Measurements from ENCODE around the gene GSE1. TPM values are rescaled to one million over a fixed set of nuclear protein-coding genes. Genes with fewer than 3 reads are reported as not detected.

Gene GSE1
- total RNA-seq, 1 experiment from 2014 or later = 42.7 TPM

DNA sequence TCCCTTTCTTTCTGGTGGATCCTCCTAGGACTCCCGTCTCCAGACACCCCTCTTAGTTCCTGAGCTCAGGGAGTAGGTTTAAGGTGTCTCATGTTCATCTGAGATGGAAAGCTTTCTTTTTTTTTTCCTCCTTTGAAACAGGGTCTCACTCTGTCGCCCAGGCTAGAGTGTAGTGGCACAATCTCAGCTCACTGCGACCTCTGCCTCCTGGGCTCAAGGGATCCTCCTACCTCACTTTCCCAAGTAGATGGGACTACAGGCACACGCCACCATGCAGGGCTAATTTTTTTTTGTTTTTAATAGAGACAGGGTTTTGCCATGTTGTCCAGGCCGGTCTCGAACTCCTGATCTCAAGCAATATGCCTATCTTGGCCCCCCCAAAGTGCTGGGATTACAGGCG lies 3.6 kb upstream of the GSE1 start:
- no peaks in the 10 kb centered on the region; the same call in 1 of the 2 replicates for H3K36me3 ChIP-seq
- DNase-seq (ENCODE audit: low read depth in 1 of 2, low spot score in 2 of 2) = no peak
- H3K4me1 ChIP-seq (replicated peaks) = peaks cover 61% of the 10 kb centered on the region
- H3K27ac ChIP-seq = no peak overlapping the region
- no peaks in the 10 kb centered on the region; the same call in 1 of the 2 replicates for H3K9me3 ChIP-seq (replicated peaks)
- no peaks in the 10 kb centered on the region for H3K27me3 ChIP-seq (replicated peaks)
- H3K4me3 ChIP-seq = no peak overlapping the region

DNA sequence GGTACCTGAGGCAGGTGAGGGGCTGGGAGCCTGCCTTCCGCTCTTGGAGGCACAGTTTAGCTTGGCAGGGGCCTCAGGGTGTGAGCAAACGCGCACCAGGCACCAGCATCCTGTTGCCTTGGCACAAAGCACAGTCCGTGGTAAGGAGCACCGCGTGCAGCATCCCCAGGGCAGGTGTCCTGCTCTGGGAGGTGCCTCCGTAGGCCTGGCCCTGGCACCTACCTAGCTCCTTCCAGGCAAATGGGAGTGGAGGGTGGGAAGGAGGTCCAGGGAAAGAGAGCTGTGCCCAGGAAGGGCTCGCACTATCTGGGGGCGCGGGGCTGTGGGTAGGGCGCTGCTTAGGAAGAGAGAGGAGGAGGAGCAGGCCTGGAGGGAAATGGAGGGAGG lies 3.1 kb upstream of the GSE1 start:
- no peaks in the 10 kb centered on the region; the same call in 1 of the 2 replicates for H3K36me3 ChIP-seq
- H3K4me3 ChIP-seq = no peak overlapping the region
- H3K27ac ChIP-seq = no peak overlapping the region
- H3K27me3 ChIP-seq (replicated peaks) = no peaks in the 10 kb centered on the region
- no peak for DNase-seq (ENCODE audit: low read depth in 1 of 2, low spot score in 2 of 2)
- no peaks in the 10 kb centered on the region; the same call in 1 of the 2 replicates for H3K9me3 ChIP-seq (replicated peaks)
- H3K4me1 ChIP-seq (replicated peaks) = peaks cover 57% of the 10 kb centered on the region

DNA sequence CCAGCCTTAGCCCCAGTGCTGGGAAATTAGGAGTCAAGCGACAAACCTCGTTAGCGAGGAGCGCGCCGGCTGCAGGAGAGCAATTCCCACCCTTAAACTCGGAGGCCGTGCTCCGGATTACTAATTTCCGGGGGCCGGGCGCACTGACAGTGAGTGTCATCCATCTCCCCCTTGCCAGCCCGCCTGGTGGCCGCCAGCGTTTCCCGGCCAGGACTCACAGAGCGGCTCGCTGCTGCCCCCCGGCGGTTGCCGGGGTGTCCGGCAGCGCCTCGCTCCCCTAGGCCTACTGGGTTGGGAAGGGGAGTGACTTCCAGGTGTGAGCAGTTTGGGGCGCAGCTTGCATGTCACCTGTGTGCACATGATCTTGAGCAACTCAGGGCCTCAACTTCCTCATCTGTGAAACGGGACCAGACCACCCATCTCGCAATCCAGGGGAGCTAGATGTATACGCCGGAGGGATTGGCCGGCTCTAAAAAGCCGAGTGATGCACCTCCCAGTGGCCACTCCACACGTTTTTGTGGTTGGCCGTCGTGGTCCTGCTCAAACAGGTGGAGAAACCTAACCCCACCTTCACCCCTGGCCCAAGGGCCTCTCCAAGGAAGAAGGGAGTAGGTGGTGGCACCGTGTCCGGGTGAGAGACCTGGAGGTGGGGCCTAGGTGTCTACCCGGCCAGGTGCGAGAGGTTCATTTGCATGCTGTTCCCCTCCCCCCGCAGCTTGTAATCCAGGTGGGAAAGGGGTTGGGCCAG lies 2.5 kb upstream of the GSE1 start:
- Histone ChIP-seq H3K27ac (no peak overlapping the region), H3K4me3 (no peak overlapping the region; the same call in 1 of the 2 replicates), H3K27me3 (replicated peaks) (no peaks in the 10 kb centered on the region), H3K4me1 (replicated peaks) (peaks cover 55% of the 10 kb centered on the region), H3K36me3 (no peaks in the 10 kb centered on the region; the same call in 1 of the 2 replicates), H3K9me3 (replicated peaks) (no peaks in the 10 kb centered on the region; the same call in 1 of the 2 replicates)
- DNase-seq (ENCODE audit: low read depth in 1 of 2, low spot score in 2 of 2) = peak; percentile 93 to 95

DNA sequence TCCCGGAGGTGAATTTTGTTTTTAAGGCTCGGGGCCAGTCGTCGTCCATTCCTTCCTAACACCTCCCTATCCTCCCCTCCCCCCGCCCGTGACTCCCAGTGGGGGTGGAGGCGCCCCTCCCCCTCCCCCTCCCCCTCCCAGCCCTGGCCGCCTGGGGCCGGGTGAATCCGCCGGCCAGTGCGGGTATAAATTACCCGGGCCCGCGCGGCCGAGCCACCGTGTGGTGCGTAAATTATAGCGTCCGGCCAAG lies 2.0 kb upstream of the GSE1 start:
- Histone ChIP-seq H3K4me1 (replicated peaks) (peaks cover 55% of the 10 kb centered on the region), H3K36me3 (no peaks in the 10 kb centered on the region; the same call in 1 of the 2 replicates), H3K4me3 (peak overlapping the region; percentile 61), H3K9me3 (replicated peaks) (no peaks in the 10 kb centered on the region; the same call in 1 of the 2 replicates), H3K27ac (peak overlapping the region; percentile 90), H3K27me3 (replicated peaks) (no peaks in the 10 kb centered on the region)
- DNase-seq (ENCODE audit: low read depth in 1 of 2, low spot score in 2 of 2) = no peak

DNA sequence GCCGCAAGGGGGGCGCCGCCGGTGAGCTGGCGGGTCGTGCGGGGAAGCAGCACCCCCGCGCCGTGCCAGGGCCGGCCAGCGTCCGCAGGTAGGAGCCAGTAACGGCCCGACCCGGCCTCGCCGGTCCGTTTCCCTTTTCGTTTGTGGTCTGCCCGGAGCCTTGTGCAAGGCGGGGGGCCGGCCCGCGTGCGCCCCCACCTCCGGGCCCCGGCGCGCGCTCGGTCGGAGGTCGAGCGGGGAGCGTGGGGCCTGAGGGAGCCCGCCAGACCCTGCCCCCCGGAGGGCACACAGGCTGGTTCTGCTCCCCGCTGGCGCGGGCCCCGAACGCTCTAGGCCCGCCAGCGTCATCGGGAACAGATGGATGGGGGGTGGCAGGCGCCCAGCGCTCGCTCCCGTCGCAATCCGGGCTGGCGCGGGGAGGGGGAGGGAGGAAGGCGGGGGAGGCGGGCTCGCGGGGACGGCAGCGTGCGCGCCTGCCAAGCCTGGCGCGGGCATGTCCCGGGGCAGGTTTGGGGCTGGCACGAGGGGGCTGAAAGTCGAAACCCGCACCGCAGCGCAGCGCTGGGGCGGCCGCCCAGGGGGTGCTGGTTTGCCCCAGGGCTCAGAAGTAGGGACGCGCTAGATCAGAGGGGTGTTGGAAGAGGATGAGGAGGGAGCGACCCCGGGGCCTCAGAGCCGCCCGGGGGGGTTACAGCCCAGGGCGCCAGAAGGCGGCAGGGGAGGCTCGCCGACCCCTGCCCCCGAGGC lies 1.5 kb upstream of the GSE1 start:
- H3K4me3 ChIP-seq = peak overlapping the region; percentile 61
- peak overlapping the region; percentile 90 for H3K27ac ChIP-seq
- no peaks in the 10 kb centered on the region for H3K36me3 ChIP-seq
- H3K9me3 ChIP-seq (replicated peaks) = no peaks in the 10 kb centered on the region; the same call in 1 of the 2 replicates
- peaks cover 51% of the 10 kb centered on the region for H3K4me1 ChIP-seq (replicated peaks)
- peak; percentile 83 to 89 for DNase-seq (ENCODE audit: low read depth in 1 of 2, low spot score in 2 of 2)
- H3K27me3 ChIP-seq (replicated peaks) = no peaks in the 10 kb centered on the region

DNA sequence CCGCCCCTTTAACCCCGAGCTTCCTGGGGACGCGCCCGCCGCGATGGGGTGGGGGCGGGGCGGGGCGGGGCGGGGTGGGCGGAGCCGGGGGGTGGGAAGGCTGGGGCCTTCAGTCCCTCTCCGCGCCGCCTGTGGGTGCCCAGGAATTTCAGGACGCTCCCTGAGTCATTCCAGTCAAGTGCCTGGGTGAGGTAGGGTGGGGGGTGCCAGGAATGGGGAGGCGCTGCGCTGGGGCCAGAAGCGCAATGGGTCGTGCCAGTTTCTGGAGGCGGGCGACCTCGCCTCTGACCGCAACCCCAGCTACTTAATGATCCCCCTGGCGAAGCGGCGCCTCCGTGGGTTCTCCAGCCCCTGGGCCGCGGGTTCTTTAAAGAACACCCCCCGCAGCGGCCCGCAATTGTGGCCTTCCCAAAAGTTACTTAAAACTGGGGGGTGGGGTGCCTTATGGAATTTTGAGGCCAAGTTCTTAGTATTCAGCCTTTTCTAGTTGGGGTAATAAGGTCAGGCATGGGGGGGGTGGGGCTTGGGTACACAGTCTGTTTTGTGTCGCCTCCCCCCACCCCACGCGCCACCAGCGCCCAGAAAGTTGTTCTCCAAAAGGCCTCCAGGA lies 826 bp upstream of the GSE1 start:
- Histone ChIP-seq H3K4me1 (replicated peaks) (peaks cover 47% of the 10 kb centered on the region), H3K36me3 (no peaks in the 10 kb centered on the region), H3K4me3 (peak overlapping the region; percentile 61), H3K27me3 (replicated peaks) (no peaks in the 10 kb centered on the region), H3K27ac (peak overlapping the region; percentile 90), H3K9me3 (replicated peaks) (no peaks in the 10 kb centered on the region; the same call in 1 of the 2 replicates)
- peak; percentile 88 to 97 for DNase-seq (ENCODE audit: low read depth in 1 of 2, low spot score in 2 of 2)

DNA sequence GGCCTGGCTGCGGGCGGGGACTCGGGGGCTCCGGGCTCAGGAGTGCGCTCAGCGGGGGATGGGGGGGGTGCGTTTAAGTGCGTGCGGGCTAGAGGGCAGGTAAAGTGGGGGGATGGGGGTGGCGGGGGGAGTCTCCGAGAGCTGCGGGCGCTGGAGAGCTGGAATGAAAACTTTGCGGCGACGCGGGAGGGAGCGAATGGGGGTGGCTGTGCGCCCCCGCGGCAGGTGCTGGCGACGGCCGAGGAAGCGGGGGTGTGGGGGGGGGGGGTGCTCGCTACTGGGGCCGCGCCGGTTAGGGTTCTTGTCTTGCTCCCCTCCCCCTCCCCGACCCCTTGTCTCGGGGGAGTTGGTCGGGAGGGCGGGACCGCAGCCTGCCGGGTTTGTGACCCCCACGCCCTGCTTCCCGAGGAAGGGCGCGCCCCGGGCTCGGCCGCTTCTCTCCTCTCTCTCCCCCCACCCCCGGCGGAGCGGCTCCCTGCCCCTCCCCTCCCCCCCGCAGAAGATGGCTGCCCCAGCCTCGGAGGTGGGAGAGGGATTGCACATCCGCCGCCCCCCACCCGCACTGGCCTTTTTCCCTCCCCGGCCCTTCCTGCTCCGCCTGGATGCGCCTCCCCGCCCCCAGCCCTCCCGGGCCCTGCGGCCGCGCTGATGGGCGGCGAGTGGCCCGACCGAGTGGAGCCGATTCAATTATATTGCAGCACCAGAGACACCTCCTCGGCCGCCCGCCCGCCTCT lies 649 bp downstream of the GSE1 start:
- Histone ChIP-seq H3K36me3 (no peaks in the 10 kb centered on the region), H3K27me3 (replicated peaks) (no peaks in the 10 kb centered on the region), H3K4me3 (peak overlapping the region; percentile 61), H3K9me3 (replicated peaks) (no peaks in the 10 kb centered on the region; the same call in 1 of the 2 replicates), H3K27ac (no peak overlapping the region), H3K4me1 (replicated peaks) (peaks cover 42% of the 10 kb centered on the region)
- no peak for DNase-seq (ENCODE audit: low read depth in 1 of 2, low spot score in 2 of 2)

DNA sequence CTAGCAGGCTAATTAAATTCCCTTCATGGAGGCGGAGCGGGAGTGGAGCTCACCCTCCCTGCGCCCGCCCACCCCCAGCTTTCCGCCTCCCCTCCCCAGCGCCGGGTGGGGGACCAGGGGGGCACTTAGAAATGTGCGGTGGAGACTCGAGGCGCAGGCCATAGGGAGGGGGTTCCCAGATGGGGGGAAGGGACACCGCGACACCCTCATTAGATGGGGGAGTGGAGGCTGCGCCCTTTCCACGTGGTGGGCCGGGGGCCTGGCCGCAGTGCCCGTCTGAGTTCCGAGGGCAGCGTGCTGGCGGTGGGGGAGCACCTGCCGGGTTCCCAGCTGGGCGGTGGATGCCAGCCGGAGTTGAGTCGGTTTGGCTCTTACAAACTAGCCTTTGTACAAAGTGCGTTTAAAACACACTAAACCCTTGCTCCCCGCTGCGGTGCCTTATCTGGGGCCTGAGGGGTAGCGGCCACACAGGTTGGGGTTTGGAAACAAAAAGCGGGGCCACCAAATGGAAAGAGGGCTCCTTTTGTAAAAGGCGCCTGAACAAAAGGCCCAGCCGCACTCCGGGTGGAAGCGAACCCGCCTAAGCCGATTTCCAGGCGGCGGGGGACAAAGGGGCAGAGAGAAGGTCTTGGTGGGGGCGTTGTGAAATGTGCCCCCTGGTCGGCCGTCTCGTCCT lies 1.4 kb downstream of the GSE1 start:
- Histone ChIP-seq H3K4me1 (replicated peaks) (peaks cover 42% of the 10 kb centered on the region), H3K4me3 (no peak overlapping the region), H3K9me3 (replicated peaks) (no peaks in the 10 kb centered on the region; the same call in 1 of the 2 replicates), H3K27ac (no peak overlapping the region), H3K36me3 (no peaks in the 10 kb centered on the region), H3K27me3 (replicated peaks) (no peaks in the 10 kb centered on the region)
- no peak for DNase-seq (ENCODE audit: low read depth in 1 of 2, low spot score in 2 of 2)

DNA sequence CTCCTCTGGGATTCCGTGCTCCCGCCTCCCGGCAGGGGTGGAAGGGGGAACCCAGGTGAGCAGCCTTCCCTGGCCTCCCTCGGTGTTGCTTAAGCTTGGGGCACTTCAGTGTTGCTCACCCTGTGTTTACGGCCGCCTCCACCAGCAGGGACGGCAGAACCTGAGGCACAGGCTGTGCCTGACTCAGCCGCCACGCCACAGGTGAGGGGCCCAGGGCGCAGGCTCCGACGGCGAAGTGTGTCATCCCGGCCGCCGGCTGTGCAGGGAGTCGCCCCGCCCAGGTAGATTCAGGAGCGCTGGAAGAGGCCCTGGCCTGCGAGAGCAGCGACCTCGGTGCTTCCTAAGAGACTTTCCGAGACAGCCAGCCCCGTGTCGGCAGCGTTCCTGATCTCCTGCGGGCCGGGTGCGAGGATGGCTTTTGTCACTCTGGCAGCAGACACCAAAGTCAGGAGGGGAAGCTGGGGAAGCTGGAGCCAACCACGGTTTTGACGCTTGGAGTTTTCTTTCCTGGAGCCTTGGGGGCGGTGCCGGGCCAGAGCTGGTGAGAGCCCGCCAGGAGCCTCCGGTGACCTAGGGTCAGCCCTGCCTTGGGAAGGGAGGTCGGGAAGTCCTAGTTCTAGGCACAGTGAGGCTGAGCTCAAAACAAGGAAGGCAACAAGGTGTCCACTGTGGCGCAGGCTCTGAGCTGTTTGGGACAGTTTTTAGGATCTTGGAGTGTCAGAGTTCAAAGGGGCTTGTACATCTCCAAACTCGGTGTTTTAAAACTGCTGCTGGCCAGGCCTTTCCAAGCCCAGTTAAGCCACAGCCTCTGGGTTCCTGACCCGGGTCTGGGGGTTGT lies 2.1 kb downstream of the GSE1 start:
- Histone ChIP-seq H3K4me1 (replicated peaks) (peaks cover 35% of the 10 kb centered on the region), H3K27ac (no peak overlapping the region), H3K36me3 (no peaks in the 10 kb centered on the region), H3K4me3 (no peak overlapping the region), H3K27me3 (replicated peaks) (no peaks in the 10 kb centered on the region), H3K9me3 (replicated peaks) (no peaks in the 10 kb centered on the region; the same call in 1 of the 2 replicates)
- DNase-seq (ENCODE audit: low read depth in 1 of 2, low spot score in 2 of 2) = no peak

DNA sequence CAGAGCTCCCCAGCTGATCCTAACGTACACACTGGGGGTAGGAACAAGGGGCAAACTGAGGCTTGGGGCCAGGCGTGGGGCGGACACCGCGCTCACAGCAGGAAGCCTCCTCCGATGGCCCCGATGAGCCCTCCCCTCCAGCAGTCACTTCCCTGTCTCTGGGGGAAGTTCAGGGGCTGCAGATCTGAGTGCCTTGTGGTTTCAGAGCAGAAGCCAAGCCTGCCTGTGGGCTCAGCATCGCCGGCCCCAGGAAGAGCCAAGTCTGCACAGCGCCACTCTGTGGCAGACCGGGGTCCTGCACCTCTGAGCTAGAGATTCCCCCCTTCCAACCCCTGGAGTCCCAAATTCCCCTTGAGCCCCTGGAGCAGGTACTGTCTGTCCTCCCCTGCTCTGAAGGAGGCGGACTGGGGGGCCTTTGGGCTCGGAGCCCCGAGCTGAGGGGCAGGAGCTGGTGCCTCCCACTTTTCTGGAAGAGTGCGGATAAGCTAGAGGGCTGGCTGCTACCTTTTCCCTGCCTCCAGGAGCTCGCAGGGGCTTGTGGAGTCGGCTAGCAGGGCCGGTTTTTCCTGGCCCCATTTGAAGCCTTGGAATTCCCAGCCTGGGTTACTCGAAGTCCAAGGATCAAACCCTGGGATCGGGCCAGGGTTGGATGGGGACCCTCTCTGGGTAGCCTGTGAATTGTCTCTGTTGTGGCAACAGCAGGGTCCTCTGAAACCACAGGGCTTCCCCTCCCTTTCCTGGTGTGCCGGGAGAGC lies 2.9 kb downstream of the GSE1 start:
- H3K4me1 ChIP-seq (replicated peaks) = peaks cover 27% of the 10 kb centered on the region
- no peak overlapping the region for H3K27ac ChIP-seq
- H3K27me3 ChIP-seq (replicated peaks) = no peaks in the 10 kb centered on the region
- DNase-seq (ENCODE audit: low read depth in 1 of 2, low spot score in 2 of 2) = peak; percentile 65 to 80
- no peaks in the 10 kb centered on the region for H3K36me3 ChIP-seq
- H3K9me3 ChIP-seq (replicated peaks) = no peaks in the 10 kb centered on the region; the same call in 1 of the 2 replicates
- no peak overlapping the region for H3K4me3 ChIP-seq

DNA sequence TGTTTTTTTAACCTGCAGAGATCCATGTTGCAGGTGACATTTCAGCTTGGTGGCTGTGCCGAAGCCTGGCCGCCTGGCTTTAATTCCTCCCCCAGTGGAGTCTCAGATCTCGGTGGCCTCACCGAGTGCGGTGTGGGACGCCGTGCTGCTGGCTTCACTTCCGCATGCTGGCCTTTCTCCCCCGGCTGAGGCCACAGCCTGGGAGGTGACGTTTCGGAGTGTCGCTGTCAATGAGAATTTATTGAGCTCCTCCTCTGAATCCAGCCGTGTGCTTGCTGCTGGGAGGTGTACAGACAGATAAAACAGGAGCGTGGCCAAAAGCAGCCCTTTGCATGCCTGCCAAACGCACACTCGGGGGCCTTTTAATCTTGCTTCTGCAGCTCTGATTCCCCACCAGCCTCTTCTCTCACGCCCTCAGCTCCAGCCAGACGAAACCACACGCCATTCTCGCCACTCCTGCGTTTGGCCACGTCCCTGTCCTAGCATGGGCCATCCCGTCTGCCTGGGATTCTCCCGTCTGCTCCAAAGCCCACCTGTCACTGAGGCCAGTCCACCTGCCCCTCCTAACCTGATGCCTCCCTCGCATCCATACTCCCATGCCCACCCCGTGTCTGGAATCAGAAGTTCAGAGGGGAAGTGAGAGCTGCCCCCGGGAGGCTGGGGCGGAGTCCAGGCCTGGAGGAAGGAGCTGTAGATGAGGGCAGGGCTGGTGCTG lies 3.6 kb downstream of the GSE1 start:
- Histone ChIP-seq H3K4me1 (replicated peaks) (peaks cover 22% of the 10 kb centered on the region), H3K27me3 (replicated peaks) (no peaks in the 10 kb centered on the region), H3K4me3 (no peak overlapping the region), H3K27ac (no peak overlapping the region), H3K9me3 (replicated peaks) (no peaks in the 10 kb centered on the region), H3K36me3 (no peaks in the 10 kb centered on the region)
- no peak for DNase-seq (ENCODE audit: low read depth in 1 of 2, low spot score in 2 of 2)

Measured in SJSA1 (cell line).